GM18505 (cell line): Measurements from ENCODE around the gene PPP1R37.

Source experiments
- ATAC-seq: cut with Tn5 transposase; IDR thresholded peaks from one replicate; pipeline ENCODE4 v1.9.1; 2021; ENCODE audit not compliant: unreplicated experiment
- POLR2A ChIP-seq: IDR thresholded peaks from 4 replicates; pipeline ENCODE4 v1.6.1; 2011; ENCODE audit warnings: borderline replicate concordance; ENCODE audit not compliant: insufficient read depth, insufficient read length; ENCODE audit errors: extremely low read depth

The PPP1R37 gene

DNA sequence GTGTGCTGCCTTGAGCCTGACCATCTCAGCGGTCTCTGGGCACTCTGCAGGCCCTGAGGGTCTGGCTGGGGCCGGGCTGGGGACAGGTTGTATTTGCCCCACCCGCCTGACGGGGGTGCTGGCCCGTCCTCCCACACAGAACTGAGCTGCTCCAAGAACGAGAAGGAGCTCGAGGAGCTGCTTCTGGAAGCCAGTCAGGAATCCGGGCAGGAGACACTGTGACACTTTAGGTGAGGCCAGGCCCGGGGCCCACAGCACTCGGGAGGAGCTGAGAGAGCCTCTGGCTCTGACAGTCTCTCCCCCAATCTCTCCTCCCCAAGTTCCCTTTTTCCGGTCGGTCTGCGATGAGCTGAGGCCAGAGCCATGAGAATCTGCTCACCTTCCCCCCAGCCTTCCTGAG is 53.3 kb downstream of the PPP1R37 start:
- no peak for TF ChIP-seq POLR2A
- no peak for ATAC-seq

DNA sequence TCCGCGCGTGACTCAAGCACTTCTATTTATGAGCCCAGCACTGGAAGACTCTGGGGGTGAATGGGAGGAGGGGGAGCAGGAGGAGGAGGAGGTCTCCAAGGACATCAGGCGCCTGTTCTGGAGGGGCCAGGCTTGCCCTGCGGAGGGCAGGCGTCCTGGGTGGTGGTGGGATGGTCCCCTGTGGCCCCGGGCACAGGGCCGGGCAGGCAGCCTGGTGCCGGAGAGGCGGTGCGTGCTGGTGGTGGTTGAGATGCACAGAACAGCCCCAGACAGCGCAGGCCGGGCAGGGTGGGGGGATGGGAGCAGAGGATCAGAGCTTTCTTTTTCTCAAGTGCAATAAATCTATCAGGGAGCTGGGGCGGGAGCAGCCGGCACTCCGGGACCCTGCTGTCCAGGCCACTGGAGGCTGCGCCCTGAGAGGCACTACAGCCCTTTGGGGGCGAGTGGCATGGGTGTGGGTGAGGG is 53.8 kb downstream of the PPP1R37 start:
- TF ChIP-seq POLR2A, result no peak
- no peak for ATAC-seq

- ATAC-seq, result no peak
- no peak for TF ChIP-seq POLR2A
Observed at GRCh38 chr19:45147835-45148676, 55.1 kb downstream of the PPP1R37 start.

DNA sequence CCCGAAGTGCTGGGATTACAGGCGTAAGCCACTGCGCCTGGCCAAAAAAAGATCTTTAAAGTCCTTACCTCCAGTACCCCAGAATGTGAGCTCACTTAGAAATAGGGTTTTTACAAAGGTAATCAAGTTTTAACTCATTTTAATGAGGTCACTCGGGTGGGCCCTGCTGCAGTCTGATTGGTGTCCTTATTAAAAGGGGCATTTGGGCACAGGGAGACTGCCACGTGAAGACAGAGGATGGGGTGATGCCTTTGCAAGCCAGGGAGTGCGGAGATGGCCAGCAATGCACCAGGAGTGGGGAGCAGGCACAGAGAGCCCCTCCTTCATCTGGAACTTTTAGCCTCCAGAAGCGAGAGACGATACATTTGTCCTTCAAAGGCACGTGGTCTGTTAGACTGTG is 56.1 kb downstream of the PPP1R37 start:
- ATAC-seq, result no peak
- no peak for TF ChIP-seq POLR2A

- no peak for TF ChIP-seq POLR2A
- no peak for ATAC-seq
Observed at GRCh38 chr19:45150180-45150579, 57.2 kb downstream of the PPP1R37 start.

GRCh38 chr19:45150751-45151281 is 57.8 kb downstream of the PPP1R37 start:
- no peak for TF ChIP-seq POLR2A
- no peak for ATAC-seq

- no peak for TF ChIP-seq POLR2A
- no peak for ATAC-seq
Observed at GRCh38 chr19:45151320-45151719, 58.3 kb downstream of the PPP1R37 start.

DNA sequence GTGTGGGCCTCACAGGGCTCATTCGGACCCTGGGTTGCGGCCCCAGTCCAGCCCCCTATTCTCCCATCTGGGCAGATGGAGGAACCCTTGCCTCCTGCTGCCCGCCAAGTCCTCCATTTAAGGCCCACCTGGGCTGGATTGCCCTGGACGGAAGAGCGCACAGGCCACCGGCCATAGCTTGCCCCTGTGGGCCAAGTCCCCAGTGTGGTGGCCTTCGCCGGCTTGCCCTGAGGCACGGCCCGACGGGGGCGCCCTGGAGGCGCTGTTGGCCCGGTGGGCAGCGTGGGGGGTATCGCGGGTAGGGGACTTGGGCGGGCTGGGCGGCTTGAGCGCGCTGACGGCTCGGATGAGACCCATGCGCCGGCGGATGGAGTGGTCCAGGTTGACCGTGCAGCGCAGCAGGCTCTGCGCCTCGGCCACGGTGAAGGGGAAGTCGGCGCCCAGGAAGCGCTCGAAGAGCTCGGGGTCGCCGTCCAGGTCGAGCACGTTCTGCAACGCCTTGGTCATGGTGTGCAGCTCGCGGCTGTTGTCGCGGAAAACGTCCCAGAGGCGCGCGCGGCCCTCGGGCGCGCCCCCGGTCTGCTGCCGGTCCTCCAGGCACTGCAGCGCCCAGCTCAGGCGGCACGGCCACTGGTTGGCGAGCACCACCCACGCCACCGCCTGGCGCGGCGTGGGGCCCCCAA is 59.0 kb downstream of the PPP1R37 start:
- ATAC-seq, result no peak

DNA sequence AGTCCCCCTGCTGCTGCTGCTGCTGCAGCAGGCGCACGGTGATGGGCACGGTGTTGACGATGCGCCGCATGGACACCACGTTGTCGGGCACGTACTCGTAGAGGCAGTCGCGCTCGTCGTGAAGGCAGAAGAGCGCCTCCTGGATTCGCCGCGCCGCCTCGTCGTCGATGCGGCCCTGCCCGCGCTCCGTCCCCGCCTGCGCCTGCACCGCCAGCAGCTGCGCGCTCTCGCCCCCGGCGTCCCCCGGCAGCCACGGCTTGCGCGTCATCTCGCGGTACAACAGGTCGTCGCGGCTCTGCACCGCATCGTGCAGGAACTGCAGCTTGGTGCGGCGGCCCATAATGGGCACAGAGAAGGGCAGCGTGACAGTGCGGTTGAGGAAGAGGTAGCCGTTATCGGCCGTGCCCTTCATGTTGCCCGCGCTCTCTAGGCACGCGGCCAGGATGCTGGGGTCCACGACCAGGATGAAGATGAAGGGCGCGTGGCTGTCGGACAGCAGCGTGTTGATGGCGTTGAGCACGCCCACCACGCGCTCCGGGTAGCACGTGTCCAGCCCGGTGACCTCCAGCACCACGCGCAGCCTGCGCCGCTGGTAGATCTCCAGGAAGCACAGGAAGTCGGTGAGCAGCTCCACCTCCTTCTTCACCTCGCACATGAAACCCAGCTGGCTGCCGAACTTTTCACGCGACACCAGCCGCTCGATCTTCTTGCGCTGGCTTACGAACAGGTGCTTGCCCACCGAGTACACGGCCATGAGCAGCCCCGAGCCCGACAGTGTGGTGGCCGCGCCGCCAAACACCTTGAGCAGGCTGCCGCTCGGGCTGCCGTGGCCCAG is 59.7 kb downstream of the PPP1R37 start:
- ATAC-seq, result no peak
- TF ChIP-seq POLR2A, result no peak

More for the DNA sequence above, 59.0 kb downstream of the PPP1R37 start:
- no peak for TF ChIP-seq POLR2A

- ATAC-seq, result no peak
- TF ChIP-seq POLR2A, result no peak
Observed at GRCh38 chr19:45153339-45154063, 60.5 kb downstream of the PPP1R37 start.

GRCh38 chr19:45154064-45154827 is 61.3 kb downstream of the PPP1R37 start:
- ATAC-seq, result no peak
- no peak for TF ChIP-seq POLR2A
